HG03095 (cell line): ENCODE measurements around the gene CAP1.
A peak's percentile ranks its signal among the peaks of the same experiment; 100 is the strongest.

Experiments used
- ATAC-seq: cut with Tn5 transposase; IDR thresholded peaks from one replicate; pipeline ENCODE4 v1.9.1; 2021; ENCODE audit warnings: moderate library complexity; ENCODE audit not compliant: unreplicated experiment

CAP1 gene

DNA sequence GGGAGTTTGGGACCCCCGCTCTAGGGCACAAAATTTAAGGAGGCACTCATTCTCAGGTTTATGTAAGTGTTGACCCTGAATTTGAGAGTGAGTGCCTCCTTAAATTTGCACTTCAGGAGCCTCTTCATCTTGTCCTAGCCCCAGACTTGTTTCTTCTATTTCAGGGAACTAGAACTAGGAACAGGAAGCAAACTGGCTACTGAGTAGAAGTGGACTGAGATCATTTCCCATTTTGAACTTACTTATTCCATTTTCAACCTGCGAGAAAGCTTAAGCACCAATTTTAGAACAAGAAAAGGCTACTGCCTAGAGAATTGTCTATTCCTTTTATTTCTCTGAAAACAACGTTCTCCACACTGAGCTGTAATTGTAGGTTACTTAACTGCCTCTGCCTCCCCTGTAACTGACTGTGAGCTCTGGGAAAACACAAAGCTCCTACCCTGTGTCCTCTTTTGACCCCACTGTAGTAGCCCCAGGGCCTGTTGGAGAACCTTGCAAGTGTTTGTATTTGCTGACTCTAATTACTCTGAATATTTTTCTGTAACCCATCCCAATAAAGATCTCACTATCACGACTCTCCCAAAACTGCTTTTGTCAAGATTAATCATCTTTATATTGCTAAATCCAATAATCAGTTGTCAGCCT is 54.1 kb downstream of the CAP1 start:
- no peak for ATAC-seq

GRCh38 chr1:40095806-40096205 is 55.3 kb downstream of the CAP1 start:
- ATAC-seq: no peak

DNA sequence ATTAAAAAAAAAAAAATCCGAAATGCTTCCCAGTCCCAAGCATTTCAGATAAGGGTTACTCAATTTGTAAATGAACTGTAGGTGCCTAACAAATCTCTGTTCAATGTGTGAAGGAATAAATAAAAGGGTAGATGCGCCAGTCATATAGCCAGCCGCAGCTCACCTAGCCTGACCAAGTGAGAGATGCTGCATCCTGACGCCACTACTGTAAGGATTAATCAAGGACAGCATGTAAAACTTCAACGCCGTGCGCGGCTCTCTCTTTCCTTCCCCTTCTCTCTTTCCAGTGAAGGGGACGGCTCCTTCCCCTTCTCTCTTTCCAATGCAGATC is 56.1 kb downstream of the CAP1 start:
- ATAC-seq: peak; percentile 22

GRCh38 chr1:40096977-40097782 is 56.7 kb downstream of the CAP1 start, which contains the start of gene PPT1:
PPT1 (minus strand) TSS chr1:40097252; CDS start chr1:40097238, 14 bp downstream.
- ATAC-seq: peak; percentile 82

GRCh38 chr1:40102038-40102437 is 61.5 kb downstream of the CAP1 start:
- no peak for ATAC-seq

DNA sequence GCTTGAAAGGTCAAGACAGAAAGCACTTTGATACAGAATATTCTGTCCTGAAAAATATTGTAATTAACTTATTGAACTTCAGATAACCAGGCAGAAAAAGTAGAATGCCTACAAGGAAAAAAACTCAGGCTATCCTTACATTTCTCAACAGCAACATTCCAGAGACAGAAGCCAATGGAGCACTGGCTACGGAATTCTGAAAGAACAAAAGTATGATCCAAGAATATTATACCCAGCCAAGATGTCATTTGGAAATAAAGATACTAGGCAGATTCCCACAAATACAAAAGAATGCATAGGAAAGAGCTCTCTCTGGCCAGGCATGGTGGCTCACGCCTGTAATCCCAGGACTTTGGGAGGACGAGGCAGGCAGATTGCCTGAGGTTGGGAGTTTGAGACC is 62.4 kb downstream of the CAP1 start:
- no peak for ATAC-seq

DNA sequence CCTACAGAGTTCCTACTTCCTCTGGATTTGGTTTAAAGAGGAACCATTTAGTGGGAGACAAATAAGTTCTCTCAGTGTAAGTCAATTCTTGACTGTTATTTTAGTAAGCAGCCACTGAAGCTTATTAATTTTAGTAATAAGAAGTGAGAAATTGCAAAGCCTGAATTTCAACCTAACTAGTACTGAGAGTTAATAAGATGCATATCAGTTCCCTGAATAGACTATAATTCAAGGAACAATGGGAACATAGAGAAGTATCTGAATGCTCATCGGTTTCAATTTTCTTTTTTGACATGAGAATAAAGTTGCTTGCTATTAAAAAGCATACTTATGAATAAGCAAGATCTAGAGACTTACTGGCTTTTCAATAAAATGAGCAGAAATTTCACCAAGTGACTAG is 64.5 kb downstream of the CAP1 start:
- no peak for ATAC-seq

DNA sequence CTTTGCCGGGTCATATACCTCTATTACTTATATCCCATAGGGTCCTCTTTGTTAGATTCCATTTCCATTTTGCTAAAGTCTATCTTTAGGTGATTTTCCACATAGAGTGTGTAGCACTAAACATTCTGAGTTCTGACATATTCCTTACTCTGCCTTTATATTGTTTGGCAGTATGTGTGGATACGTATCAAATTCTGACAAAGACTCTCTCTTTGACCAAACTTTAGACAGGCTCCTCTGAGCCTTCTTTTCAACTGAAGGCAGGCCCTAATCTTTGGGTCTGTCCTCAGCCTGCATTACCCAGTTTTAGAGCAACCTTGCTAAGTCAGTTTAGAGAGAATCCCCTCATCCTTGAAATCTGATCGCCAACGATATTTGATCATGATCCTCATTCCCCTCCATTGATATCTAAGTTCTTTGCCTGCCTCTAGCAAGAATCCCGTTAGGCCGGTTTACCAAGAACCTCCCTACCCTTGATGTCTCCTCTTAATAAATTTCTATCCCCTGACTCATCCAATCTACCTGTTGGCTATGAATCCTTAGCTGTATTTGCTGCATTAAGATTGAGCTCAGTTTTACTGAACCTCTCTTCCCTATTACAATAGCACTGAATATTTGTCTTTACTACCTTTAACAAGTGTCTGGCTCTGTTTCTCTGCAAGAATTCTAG is 66.9 kb downstream of the CAP1 start:
- ATAC-seq: no peak

DNA sequence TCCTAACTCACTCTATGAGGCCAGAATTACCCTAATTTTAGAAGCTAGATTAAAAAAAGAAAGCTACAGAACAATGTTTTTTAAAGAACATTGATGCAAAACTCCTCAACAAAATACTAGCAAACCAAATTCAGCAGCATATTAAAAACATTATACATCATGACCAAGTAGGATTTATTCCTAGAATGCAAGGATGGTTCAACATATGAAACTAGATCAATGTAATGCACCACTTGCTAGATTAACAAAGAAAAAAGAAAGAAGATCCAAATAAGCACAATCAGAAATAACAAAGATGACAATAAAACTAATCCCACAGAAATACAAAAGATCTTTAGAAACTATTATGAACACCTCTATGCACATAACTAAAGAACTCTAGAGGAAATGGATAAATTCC is 69.9 kb downstream of the CAP1 start:
- ATAC-seq: no peak

DNA sequence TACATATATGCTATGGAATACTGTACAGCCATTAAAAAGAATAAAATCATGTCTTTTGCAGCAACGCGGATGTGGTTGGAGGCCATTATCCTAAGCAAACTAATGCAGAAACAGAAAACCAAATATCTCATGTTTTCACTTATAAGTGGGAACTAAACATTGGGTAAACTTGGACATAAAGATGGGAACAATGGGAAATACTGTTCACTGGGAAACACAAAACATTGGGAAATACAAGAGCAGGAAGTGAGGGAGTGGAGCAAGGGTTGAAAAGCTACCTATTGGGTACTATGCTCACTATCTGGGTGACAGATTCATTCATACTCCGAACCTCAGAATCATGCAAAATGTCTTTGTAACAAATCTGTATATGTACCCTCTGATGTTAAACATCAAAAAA is 73.9 kb downstream of the CAP1 start:
- ATAC-seq: no peak

DNA sequence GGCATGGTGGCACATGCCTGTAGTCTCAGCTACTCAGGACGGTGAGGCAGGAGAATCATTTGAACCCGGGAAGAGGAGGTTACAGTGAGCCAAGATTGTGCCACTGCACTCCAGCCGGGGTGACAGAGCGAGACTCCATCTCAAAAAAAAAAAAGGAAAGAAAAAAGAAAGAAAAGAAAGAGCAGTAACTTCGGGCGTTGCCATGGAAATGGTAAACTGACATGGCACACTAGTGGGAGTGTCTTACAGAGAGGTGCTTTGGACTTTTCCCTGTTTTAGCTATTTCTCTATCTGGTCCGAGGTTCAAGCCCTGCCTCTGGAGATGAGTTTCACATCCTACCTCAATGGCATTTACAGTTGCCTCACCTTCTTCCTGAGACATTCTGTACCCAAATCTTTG is 79.6 kb downstream of the CAP1 start:
- ATAC-seq: no peak
